Vagina (tissue), 2 donors: Measurements from ENCODE around the gene SH3BP2. TPM values are rescaled to one million over a fixed set of nuclear protein-coding genes. Genes with fewer than 3 reads are reported as not detected.

ENCODE experiments used
- DNase-seq, 2 donors: peaks; one replicate each; pipeline ENCODE4 v3.0.0-alpha.2; 2017; ENCODE audit errors: extremely low spot score in 2 of 2
- H3K27ac ChIP-seq: fragments of 200-600 bp; sonication (generic); one replicate; pipeline ENCODE4 v1.5.1; 2019
- H3K27me3 ChIP-seq: fragments of 200-600 bp; sonication (generic); one replicate; pipeline ENCODE4 v1.5.1; 2019
- H3K36me3 ChIP-seq, 2 donors: fragments of 200-600 bp; sonication (generic); one replicate each; pipeline ENCODE4 v1.5.1; 2017 to 2019
- H3K4me1 ChIP-seq: fragments of 200-600 bp; sonication (generic); one replicate; pipeline ENCODE4 v1.5.1; 2019
- H3K4me3 ChIP-seq, 2 donors: fragments of 200-600 bp; sonication (generic); 1 replicate in 1 of 2; 2 replicates in 1 of 2; pipeline ENCODE4 v1.5.1; 2016 to 2019
- H3K9me3 ChIP-seq: fragments of 200-600 bp; sonication (generic); one replicate; pipeline ENCODE4 v1.5.1; 2019
- CTCF ChIP-seq, 3 experiments: fragments of 450-650 bp in 2 of 3; fragments of 200-600 bp in 1 of 3; sonication (generic) in 1 of 3; IDR thresholded peaks; one replicate each; pipeline ENCODE4 v1.5.1; 2017 to 2019; ENCODE audit warnings: antibody characterized with exemption in 3 of 3, mild to moderate bottlenecking in 2 of 3, moderate library complexity in 2 of 3
- POLR2A ChIP-seq, 2 donors: fragments of 450-650 bp; IDR thresholded peaks; one replicate each; pipeline ENCODE4 v1.6.1; 2017; ENCODE audit warnings: antibody characterized with exemption in 2 of 2, mild to moderate bottlenecking in 2 of 2, moderate library complexity in 2 of 2
- POLR2AphosphoS5 ChIP-seq, 2 donors: sonication (generic); formaldehyde crosslinking; IDR thresholded peaks; one replicate each; pipeline ENCODE4 v1.9.0; 2017; ENCODE audit warnings: antibody characterized with exemption in 2 of 2, mild to moderate bottlenecking in 2 of 2, low read depth in 1 of 2; ENCODE audit not compliant: insufficient read depth in 1 of 2
- intact Hi-C: fragments of 100-400 bp; cut with DNase I; formaldehyde crosslinking; loops from one replicate; pipeline ENCODE4 v1.15.1; 2023
- total RNA-seq: library from RNA; depleted of rRNA; stranded (reverse); fragments of >200 nt; gene quantifications from one replicate; pipeline ENCODE4 v1.2.3, GENCODE V29; 2016

Gene SH3BP2
- total RNA-seq, 1 donor from 2014 or later: 102 TPM

GRCh38 chr4:2827071-2827873, 34.4 kb downstream of the SH3BP2 start:
- intact Hi-C loops: no loop called here
- no peak for TF ChIP-seq CTCF (IDR thresholded peaks at IDR 0.05)
- TF ChIP-seq POLR2AphosphoS5 (IDR thresholded peaks at IDR 0.05; ENCODE audit: insufficient read depth in 1 of 2, low read depth in 1 of 2): no peak
- no peak for TF ChIP-seq POLR2A (IDR thresholded peaks at IDR 0.05)
- H3K4me3 ChIP-seq: no peak overlapping the region
- no peaks in the 10 kb centered on the region for H3K4me1 ChIP-seq
- no peak overlapping the region for H3K27ac ChIP-seq
- peaks cover 0 to 66% of the 10 kb centered on the region in 2 donors for H3K36me3 ChIP-seq
- no peak for DNase-seq
- H3K27me3 ChIP-seq: no peaks in the 10 kb centered on the region
- no peaks in the 10 kb centered on the region for H3K9me3 ChIP-seq

GRCh38 chr4:2827874-2828751, 35.2 kb downstream of the SH3BP2 start:
- Histone ChIP-seq H3K9me3 (no peaks in the 10 kb centered on the region), H3K4me3 (no peak overlapping the region), H3K4me1 (no peaks in the 10 kb centered on the region), H3K27ac (no peak overlapping the region), H3K36me3 (peaks cover 0 to 65% of the 10 kb centered on the region in 2 donors), H3K27me3 (no peaks in the 10 kb centered on the region)
- intact Hi-C loops: no loop called here
- TF ChIP-seq POLR2A (IDR thresholded peaks at IDR 0.05) (no peak), POLR2AphosphoS5 (IDR thresholded peaks at IDR 0.05; ENCODE audit: insufficient read depth in 1 of 2, low read depth in 1 of 2) (no peak), CTCF (IDR thresholded peaks at IDR 0.05) (no peak)
- no peak for DNase-seq

- intact Hi-C loops: no loop called here
- Histone ChIP-seq H3K4me1 (no peaks in the 10 kb centered on the region), H3K36me3 (peaks cover 0 to 64% of the 10 kb centered on the region in 2 donors), H3K4me3 (no peak overlapping the region), H3K27ac (no peak overlapping the region), H3K27me3 (no peaks in the 10 kb centered on the region), H3K9me3 (no peaks in the 10 kb centered on the region)
- no peak for DNase-seq
- TF ChIP-seq POLR2A (IDR thresholded peaks at IDR 0.05) (no peak), POLR2AphosphoS5 (IDR thresholded peaks at IDR 0.05; ENCODE audit: insufficient read depth in 1 of 2, low read depth in 1 of 2) (no peak), CTCF (IDR thresholded peaks at IDR 0.05) (no peak)
Measured at GRCh38 chr4:2828758-2829181, 35.9 kb downstream of the SH3BP2 start.

- intact Hi-C loops: no loop called here
- Histone ChIP-seq H3K4me1 (no peaks in the 10 kb centered on the region), H3K27me3 (no peaks in the 10 kb centered on the region), H3K27ac (no peak overlapping the region), H3K36me3 (peaks cover 0 to 66% of the 10 kb centered on the region in 2 donors), H3K4me3 (no peak overlapping the region), H3K9me3 (no peaks in the 10 kb centered on the region)
- DNase-seq: no peak
- TF ChIP-seq POLR2AphosphoS5 (IDR thresholded peaks at IDR 0.05; ENCODE audit: insufficient read depth in 1 of 2, low read depth in 1 of 2) (no peak), CTCF (IDR thresholded peaks at IDR 0.05) (no peak), POLR2A (IDR thresholded peaks at IDR 0.05) (no peak)
Measured at GRCh38 chr4:2829321-2829932, 36.5 kb downstream of the SH3BP2 start.
